ENCODE data around the gene CDC27.
"Not testable (repeated sequence)": the region's sequence is repeated elsewhere in the genome, so short reads cannot be mapped to it uniquely, and the experiment has no call there.

CDC27 gene

GRCh38 chr17:47085736-47086135 lies 103.4 kb downstream of the CDC27 start:
- FAIRE-seq, result no peak
- no peak for DNase-seq (ENCODE audit: extremely low spot score, insufficient read length, low read depth)

- FAIRE-seq (no peak), DNase-seq (ENCODE audit: extremely low spot score, insufficient read length, low read depth) (no peak)
Measured at GRCh38 chr17:47078801-47079200, 110.3 kb downstream of the CDC27 start.

- no peak for FAIRE-seq
- no peak for DNase-seq (ENCODE audit: extremely low spot score, insufficient read length, low read depth)
Measured at GRCh38 chr17:47077576-47077975, 111.5 kb downstream of the CDC27 start.

- no peak for FAIRE-seq
- no peak for DNase-seq (ENCODE audit: extremely low spot score, insufficient read length, low read depth)
Measured at GRCh38 chr17:47076171-47076570, 112.9 kb downstream of the CDC27 start.

- not testable (repeated sequence) for DNase-seq (ENCODE audit: extremely low spot score, insufficient read length, low read depth); FAIRE-seq
Measured at GRCh38 chr17:47074361-47074760, 114.7 kb downstream of the CDC27 start.

- FAIRE-seq, result not testable (repeated sequence)
Measured at GRCh38 chr17:47073629-47074028, 115.5 kb downstream of the CDC27 start.

GRCh38 chr17:47072886-47073285 lies 116.2 kb downstream of the CDC27 start:
- no peak for DNase-seq (ENCODE audit: extremely low spot score, insufficient read length, low read depth)
- FAIRE-seq, result no peak

More at GRCh38 chr17:47073629-47074028, 115.5 kb downstream of the CDC27 start:
- not testable (repeated sequence) for DNase-seq (ENCODE audit: extremely low spot score, insufficient read length, low read depth)

GRCh38 chr17:47071171-47071570 lies 117.9 kb downstream of the CDC27 start:
- not testable (repeated sequence) for DNase-seq (ENCODE audit: extremely low spot score, insufficient read length, low read depth); FAIRE-seq

GRCh38 chr17:47070266-47070665 lies 118.8 kb downstream of the CDC27 start:
- FAIRE-seq; DNase-seq (ENCODE audit: extremely low spot score, insufficient read length, low read depth): not testable (repeated sequence)
